Motor neuron (in vitro differentiated cells): Measurements from ENCODE around the gene ATF6. TPM values are rescaled to one million over a fixed set of nuclear protein-coding genes. Genes with fewer than 3 reads are reported as not detected.
"Not testable (repeated sequence)": the region's sequence is repeated elsewhere in the genome, so short reads cannot be mapped to it uniquely, and the experiment has no call there.

Experiments
- ATAC-seq, 8 experiments: fragments of 200-7000 bp; cut with Tn5 transposase; replicated peaks in 6 of 8; 2 replicates each; pipeline ENCODE4 v1.8.0; 2021; ENCODE audit warnings: mild to moderate bottlenecking in 8 of 8, moderate library complexity in 8 of 8
- H3K27ac ChIP-seq, 2 donors: fragments of 250-450 bp; sonication (Bioruptor Pico); 2 replicates each; pipeline ENCODE4 v1.9.0; 2021; ENCODE audit warnings: antibody characterized with exemption in 2 of 2, mild to moderate bottlenecking in 2 of 2, moderate library complexity in 1 of 2
- H3K4me1 ChIP-seq, 2 donors: fragments of 250-450 bp; sonication (Bioruptor Pico); replicated peaks in 1 of 2; 2 replicates each; pipeline ENCODE4 v1.6.1; 2021; ENCODE audit warnings: antibody characterized with exemption in 2 of 2, mild to moderate bottlenecking in 2 of 2, moderate library complexity in 1 of 2
- H3K4me3 ChIP-seq, 5 donors: fragments of 250-450 bp; sonication (Bioruptor Pico); 2 replicates each; pipeline ENCODE4 v1.9.0; 2021; ENCODE audit warnings: antibody characterized with exemption in 5 of 5, mild to moderate bottlenecking in 5 of 5, moderate library complexity in 4 of 5
- WGBS, 10 experiments: fragments of 450-650 bp; shearing (Covaris generic); methylation state at CpG; one replicate each; pipeline ENCODE4 v1.0.0; 2022; 5-methylcytosine and 5-hydroxymethylcytosine counted together
- in situ Hi-C, 9 experiments: fragments of 400-800 bp; cut with MboI; loops; one replicate each; pipeline ENCODE4 v1.15.0; 2021; ENCODE audit warnings: low sequenced_read_pairs in 9 of 9, low pct_unique_long_range_greater_than_20kb in 2 of 9; ENCODE audit not compliant: unreplicated experiment in 9 of 9
- total RNA-seq, 8 experiments: library from RNA; unstranded; fragments of 300-600 nt; gene quantifications; 2 replicates each; pipeline versions ENCODE4 v1.2.3 to v1.2.4, GENCODE V29; 2022

The ATF6 gene
- total RNA-seq, 8 experiments from 2014 or later = 18.2 to 46.3 (median 30.6) TPM

DNA sequence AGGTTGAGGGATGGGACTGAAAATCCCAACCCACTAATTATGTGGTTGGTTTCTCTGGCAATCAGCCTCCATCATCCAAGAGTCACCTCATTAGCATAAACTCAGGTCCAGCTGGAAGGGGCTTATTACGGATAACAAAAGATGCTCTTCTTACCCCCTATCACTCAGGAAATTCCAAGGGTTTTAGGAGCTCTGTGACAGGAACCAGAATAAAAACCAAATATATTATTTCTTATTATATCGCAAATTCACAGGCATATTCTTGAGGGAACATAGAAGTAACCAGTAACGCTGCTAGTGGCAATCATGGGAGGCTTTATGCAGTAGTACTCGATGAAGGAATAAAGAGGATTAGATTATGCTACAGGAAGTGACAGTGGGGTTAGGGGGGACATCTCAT lies 59.7 kb downstream of the ATF6 start:
- Histone ChIP-seq H3K4me3 (no peak overlapping the region), H3K27ac (no peak overlapping the region), H3K4me1 (no peaks in the 10 kb centered on the region)
- 84 to 100% (median 97%) methylated on average over 1 to 4 of the region's 4 CpGs for WGBS, 10 experiments
- in situ Hi-C loops = no loop called here
- ATAC-seq = no peak

DNA sequence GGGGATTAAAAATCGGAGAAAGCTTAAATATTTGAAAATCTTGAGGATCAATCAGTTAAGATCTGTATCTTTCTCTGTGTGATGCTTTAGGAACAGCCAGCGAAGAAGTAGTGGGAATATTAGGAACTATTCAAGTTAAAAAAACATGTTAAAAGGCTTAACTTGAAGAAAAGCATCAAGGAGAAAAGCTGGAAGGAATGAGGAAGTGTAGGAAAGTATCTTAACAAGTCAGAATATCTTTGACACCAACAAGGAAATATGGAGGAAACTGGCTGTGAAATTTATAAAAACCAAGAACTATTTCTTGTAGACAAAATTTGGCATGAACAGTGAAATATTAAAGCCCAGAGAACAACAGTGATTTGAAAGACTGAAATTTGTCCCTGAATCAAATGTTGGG lies 60.4 kb downstream of the ATF6 start:
- in situ Hi-C loops = no loop called here
- 69 to 100% (median 93%) methylated on average over 1 to 2 of the region's 2 CpGs for WGBS, 10 experiments
- Histone ChIP-seq H3K4me1 (no peaks in the 10 kb centered on the region), H3K4me3 (no peak overlapping the region), H3K27ac (no peak overlapping the region)
- no peak for ATAC-seq

DNA sequence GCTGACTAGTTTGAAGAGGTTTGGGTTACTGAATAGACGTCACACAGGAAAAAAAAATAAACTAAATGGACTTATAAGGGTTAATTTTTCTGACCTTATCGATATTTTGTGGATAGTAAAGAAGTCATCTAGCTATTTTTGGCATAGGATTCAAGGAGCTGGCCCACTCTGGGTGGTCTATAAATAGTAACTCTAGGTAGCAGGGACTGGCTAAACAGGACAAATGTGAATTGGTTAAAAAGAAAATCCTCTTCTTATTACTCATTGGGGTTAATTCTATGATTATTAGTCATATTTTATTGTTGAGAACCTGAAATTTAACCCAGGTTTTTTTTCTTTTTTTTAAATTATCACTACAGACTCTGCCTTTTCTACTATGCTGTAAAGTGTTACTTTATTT lies 61.7 kb downstream of the ATF6 start:
- no peaks in the 10 kb centered on the region for H3K4me1 ChIP-seq
- 46 to 100% (median 88%) methylated on average over 1 to 2 of the region's 2 CpGs for WGBS, 10 experiments
- no peak for ATAC-seq
- H3K4me3 ChIP-seq = no peak overlapping the region
- in situ Hi-C loops = no loop called here
- H3K27ac ChIP-seq = no peak overlapping the region

DNA sequence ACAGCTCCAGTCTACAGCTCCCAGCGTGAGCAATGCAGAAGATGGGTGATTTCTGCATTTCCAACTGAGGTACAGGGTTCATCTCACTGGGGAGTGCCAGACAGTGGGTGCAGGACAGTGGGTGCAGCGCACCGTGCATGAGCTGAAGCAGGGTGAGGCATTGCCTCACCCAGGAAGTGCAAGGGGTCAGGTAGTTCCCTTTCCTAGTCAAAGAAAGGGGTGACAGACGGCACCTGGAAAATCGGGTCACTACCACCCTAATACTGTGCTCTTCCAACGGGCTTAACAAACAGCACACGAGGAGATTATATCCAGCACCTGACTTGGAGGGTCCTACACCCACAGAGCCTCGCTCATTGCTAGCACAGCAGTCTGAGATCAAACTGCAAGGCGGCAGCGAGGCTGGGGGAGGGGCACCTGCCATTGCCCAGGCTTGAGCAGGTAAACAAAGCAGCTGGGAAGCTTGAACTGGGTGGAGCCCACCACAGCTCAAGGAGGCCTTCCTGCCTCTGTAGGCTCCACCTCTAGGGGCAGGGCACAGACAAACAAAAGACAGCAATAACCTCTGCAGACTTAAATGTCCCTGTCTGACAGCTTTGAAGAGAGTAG lies 66.3 kb downstream of the ATF6 start:
- H3K4me3 ChIP-seq, H3K4me1 ChIP-seq, in situ Hi-C loops, H3K27ac ChIP-seq, ATAC-seq: not testable (repeated sequence)
- WGBS, 10 experiments = 65 to 100% (median 94%) methylated on average over 1 to 10 of the region's 10 CpGs; no CpG with 5 or more reads in 3 of the 10 experiments

DNA sequence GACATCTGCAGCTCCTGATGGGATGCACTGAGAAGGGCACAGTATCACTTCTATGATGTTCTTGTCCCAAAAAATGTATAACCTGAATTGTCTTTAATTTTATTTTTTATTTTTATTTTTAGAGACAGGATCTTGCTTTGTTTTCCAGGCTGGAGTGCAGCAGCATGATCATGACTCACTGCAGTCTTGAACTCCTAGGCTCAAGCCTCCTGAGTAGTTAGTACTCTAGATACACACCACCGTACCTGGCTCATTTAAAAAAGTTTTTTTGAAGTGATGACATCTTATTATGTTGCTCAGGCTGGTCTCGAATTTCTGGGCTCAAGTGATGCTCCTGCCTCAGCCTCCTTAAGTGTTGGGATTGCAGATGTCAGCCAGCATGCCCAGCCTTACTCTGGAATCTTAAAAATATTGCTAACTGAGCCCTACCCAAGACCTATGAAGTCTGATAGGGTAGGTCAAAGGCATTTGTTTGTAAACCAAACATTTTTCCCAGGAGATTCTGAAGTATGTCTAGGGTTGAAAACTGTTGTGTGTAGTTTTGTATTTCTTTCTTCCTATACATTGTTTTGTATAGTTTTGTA lies 68.9 kb downstream of the ATF6 start:
- ATAC-seq = no peak
- in situ Hi-C loops = no loop called here
- H3K27ac ChIP-seq = no peak overlapping the region
- 48 to 92% (median 77%) methylated on average over 1 to 2 of the region's 2 CpGs; no CpG with 5 or more reads in 2 of the 10 experiments for WGBS, 10 experiments
- H3K4me3 ChIP-seq = no peak overlapping the region
- no peaks in the 10 kb centered on the region for H3K4me1 ChIP-seq

DNA sequence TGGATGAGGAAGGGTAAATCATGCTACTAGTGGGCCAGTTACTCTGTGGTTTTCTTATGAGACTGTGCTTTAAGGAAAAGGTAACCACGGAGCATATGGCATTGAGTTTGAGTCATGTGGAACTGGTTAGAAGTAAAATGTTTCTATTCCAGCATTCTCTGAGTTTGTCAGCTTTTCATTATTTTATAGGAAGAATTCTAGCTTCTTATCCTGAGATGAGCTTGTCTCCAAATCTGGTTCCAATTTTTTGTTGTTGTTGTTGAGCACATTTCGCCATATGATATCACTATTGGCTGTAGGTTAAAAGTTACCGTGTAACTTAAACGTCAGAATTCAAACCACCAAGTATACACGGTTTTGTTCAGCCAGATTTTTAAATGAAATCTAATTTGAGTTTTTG lies 69.9 kb downstream of the ATF6 start:
- whole genome bisulfite sequencing, 10 experiments = 20 to 100% (median 91%) methylated on average over 2 to 5 of the region's 5 CpGs; no CpG with 5 or more reads in 1 of the 10 experiments
- no peak for ATAC-seq
- no peak overlapping the region for H3K27ac ChIP-seq
- in situ Hi-C loops = no loop called here
- no peak overlapping the region for H3K4me3 ChIP-seq
- no peaks in the 10 kb centered on the region for H3K4me1 ChIP-seq

DNA sequence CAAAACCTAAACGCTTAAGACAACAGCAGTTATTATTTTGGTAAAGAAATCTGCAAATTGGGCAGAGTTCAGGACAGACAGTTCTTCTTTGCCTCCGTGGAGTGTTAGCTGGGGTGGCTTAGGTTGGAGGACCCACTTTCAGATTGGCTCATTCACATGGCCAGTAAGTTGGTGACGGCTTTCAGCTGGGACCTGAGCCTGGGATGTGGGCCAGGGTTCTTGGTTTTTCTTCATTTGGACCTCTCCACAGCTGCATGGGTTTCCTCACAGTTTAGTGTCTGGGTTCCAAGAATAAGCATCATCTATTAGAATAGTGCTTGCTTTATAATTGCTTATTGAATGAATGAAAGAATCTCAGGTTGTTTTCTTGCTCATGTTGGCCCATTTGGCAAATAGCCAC lies 72.2 kb downstream of the ATF6 start:
- ATAC-seq = no peak
- WGBS, 10 experiments = 67 to 100% (median 87%) methylated on average over 2 to 3 of the region's 3 CpGs; no CpG with 5 or more reads in 2 of the 10 experiments

DNA sequence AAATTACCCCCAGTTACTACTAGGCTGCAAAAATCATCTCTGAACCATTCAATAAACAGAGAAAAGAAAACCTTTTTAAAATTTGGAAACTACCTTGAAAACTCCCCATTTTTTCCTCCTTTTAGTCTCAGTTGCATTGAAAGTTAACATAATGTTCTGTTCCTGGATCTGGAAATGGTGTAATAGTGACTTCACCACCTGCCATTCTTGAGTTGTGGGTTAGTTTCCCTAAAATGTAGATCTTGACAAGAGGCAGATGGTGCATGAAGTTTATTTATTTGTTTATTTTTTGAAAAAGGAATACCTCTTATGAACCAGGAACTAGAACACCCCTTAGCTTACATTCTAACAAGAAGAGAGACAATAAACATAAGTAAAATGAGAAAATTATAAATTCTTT lies 72.8 kb downstream of the ATF6 start:
- in situ Hi-C loops = no loop called here
- Histone ChIP-seq H3K4me3 (no peak overlapping the region), H3K27ac (no peak overlapping the region), H3K4me1 (no peaks in the 10 kb centered on the region)
- ATAC-seq = no peak

More for the DNA sequence above, 72.2 kb downstream of the ATF6 start:
- no peaks in the 10 kb centered on the region for H3K4me1 ChIP-seq
- in situ Hi-C loops = no loop called here
- H3K27ac ChIP-seq = no peak overlapping the region
- H3K4me3 ChIP-seq = no peak overlapping the region

DNA sequence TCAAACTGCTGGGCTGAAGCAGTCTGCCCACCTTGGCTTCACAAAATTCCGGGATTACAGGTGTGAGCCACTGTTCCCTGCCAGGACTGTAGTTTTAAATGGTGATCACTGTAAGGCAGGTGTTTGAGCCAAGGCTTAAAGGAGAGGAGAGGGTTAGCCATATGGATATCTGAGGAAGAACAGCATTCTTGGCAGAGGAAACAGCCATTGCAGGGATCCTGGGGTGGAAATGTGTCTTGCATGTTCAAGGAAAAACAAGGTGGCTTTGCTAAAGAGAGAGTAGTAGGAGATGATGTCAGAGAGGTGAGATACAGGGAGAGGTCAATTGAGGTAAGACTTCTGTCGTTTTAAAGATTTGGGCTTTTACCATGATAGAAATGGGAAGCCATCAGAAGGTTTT lies 73.5 kb downstream of the ATF6 start:
- H3K4me1 ChIP-seq = no peaks in the 10 kb centered on the region
- ATAC-seq = no peak
- H3K4me3 ChIP-seq = no peak overlapping the region
- in situ Hi-C loops = no loop called here
- 50 to 100% (median 94%) methylated on average over 1 to 2 of the region's 2 CpGs for WGBS, 10 experiments
- H3K27ac ChIP-seq = no peak overlapping the region

DNA sequence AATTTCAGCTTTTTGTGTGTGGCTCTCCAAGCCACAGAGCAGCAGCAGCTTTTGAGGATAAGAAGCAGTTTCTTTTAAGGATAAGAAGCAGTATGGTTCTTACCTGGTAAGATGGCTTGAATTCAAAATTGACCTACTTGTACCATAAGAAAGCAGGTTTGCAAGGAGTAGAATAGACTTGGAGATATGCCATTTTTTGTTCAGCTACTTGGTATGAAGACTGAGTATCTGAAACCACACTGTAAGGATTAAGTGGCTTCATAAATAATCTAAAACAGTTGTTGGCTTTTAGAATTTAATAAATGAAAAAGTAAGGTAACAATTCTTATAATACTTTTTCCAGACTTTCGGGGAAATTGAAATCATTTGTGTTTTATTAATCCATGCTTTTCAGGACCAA lies 74.2 kb downstream of the ATF6 start:
- H3K27ac ChIP-seq = no peak overlapping the region
- no peaks in the 10 kb centered on the region for H3K4me1 ChIP-seq
- ATAC-seq = no peak
- in situ Hi-C loops = no loop called here
- 30 to 100% (median 95%) methylated on average over 1 of the region's 1 CpG; no CpG with 5 or more reads in 2 of the 10 experiments for WGBS, 10 experiments
- no peak overlapping the region for H3K4me3 ChIP-seq

DNA sequence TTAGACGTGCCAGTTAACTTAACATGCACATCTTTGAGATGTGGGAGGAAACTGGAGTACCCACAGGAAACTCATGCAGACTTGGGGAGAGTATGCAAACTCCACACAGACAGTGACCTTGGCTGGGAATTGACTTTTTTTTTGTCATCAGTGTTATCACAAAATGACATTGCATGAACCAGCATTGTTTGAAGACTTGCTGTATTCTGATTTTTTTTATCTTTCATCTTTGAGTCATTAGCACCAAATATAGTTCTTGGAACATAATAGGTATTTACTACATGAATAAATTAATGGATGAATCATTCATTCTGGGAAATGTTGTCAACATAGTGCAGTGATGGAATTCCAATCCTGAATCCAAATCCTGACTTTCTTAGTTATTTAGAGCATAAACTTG lies 77.0 kb downstream of the ATF6 start:
- Histone ChIP-seq H3K27ac (no peak overlapping the region), H3K4me3 (no peak overlapping the region), H3K4me1 (no peaks in the 10 kb centered on the region)
- in situ Hi-C loops = no loop called here
- WGBS, 10 experiments = 0 to 100% (median 100%) methylated on average over 1 of the region's 1 CpG; no CpG with 5 or more reads in 5 of the 10 experiments
- ATAC-seq = peak in 1 of 8 experiments; percentile 79

DNA sequence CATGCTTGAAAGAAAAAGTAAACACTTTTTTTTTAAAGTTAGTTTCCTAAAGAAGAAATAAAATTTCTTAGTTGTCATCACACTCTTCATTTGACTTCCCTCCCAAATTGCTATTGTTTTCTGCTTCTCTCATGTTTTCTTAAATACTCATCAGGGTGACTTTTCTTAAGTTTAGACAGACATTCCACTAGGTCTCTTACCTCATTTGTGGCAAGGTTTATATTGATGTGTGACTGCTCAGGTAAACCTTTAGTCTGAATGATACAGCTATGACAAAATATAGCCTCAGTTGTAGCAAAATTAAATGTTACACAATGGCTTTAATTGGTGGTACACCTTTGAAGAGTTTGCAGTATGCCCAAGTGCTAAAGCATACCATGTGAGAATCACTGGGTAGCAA lies 78.6 kb downstream of the ATF6 start:
- no peak overlapping the region for H3K27ac ChIP-seq
- no peak for ATAC-seq
- no peaks in the 10 kb centered on the region for H3K4me1 ChIP-seq
- in situ Hi-C loops = no loop called here
- H3K4me3 ChIP-seq = no peak overlapping the region

DNA sequence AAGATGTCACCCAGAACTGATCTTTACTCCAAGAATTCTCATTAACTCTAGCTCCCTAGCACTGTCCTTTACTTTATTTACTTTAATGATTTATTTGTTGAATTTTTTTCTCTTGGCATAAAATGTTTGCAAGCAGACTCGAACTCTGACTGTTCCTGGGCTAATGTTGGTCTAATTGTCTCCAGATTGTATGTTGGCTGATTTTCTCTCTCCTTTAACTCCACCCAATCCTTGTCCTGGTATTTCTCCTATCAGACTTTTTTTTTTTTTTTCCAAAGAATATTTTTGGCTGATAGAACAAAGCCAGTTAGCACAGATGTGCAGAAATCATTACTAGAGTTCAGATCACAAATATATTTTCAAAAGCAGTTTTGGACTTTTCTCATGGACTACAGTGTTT lies 82.6 kb downstream of the ATF6 start:
- Histone ChIP-seq H3K4me3 (no peak overlapping the region), H3K4me1 (no peaks in the 10 kb centered on the region), H3K27ac (no peak overlapping the region)
- in situ Hi-C loops = no loop called here
- 0 to 100% (median 84%) methylated on average over 1 of the region's 1 CpG for whole genome bisulfite sequencing, 10 experiments
- peak in 2 of 8 experiments; percentile 31 to 50 for ATAC-seq

DNA sequence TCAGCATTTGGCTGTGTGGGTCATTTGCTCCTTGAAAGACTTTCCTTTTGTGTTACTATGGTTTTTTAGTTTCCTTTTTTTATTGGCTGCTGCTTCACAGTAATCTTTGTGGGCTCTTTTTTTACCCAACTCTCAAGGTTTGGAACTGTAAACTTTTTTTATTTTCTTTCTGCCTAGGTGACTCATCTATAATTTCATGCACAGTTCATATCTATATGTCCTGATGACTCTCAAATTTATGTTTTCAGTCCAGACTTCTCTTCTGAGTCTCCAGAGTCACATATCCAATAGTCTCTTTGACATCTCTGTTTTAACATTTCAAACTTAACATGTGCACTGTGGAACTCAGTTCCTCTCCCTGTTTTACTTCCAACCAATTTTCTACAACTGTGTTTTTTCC lies 83.4 kb downstream of the ATF6 start:
- ATAC-seq = no peak
- in situ Hi-C loops = no loop called here
- Histone ChIP-seq H3K27ac (no peak overlapping the region), H3K4me3 (no peak overlapping the region), H3K4me1 (no peaks in the 10 kb centered on the region)
